GM12873 (cell line): ENCODE measurements around the gene NTM.

Source experiments
- TF ChIP-seq, protein P1 (sequence below): IDR thresholded peaks from 2 replicates; pipeline ENCODE4 v1.5.1; 2012; ENCODE audit warnings: low read depth, mild to moderate bottlenecking, moderate library complexity, low read length, control low read depth; ENCODE audit not compliant: insufficient read depth; ENCODE audit errors: missing control alignments

NTM gene

DNA sequence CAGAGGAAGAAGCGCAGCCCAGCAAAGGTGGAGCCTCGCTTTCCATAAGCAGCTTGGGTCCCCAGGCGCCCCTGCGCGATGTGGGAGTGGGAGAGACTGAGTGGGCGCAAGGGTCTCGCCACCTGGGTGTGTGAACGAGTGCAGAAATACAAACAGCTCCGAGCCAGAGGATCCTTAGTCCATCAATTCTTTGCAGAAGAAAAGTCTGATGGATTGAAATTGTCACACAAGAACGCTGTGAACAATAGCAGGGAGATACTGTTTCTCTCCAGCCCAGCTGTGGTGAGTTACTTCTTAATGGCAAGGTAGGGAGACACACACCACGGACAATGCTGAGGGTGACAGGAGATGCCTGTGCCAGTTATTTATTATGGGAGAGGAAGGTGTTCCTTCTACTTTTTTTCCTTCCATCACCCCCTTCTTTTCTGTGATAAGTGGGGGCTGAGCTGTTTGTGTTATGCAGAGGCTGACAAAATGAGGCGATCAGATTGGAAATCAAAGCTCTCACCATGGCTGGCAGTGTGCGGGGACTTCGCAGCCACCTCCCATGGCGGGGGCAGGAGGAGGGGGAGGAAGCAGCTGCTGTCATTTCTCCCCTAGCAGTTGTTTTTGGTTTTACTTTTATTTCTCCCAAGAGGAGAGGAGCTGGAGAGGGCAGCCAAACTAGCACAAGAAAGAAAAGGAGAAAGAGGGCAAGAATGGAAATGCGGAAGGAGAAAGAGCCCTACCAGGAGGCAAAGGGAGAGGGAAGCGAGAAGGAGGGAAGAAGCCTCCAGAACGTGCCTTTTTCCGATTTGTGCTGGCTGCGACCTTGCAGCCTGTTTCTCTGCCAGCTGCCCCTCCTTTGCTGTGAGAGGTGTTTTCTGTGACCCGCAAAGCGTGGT lies 755.8 kb downstream of the NTM start:
- TF ChIP-seq, protein P1, sequence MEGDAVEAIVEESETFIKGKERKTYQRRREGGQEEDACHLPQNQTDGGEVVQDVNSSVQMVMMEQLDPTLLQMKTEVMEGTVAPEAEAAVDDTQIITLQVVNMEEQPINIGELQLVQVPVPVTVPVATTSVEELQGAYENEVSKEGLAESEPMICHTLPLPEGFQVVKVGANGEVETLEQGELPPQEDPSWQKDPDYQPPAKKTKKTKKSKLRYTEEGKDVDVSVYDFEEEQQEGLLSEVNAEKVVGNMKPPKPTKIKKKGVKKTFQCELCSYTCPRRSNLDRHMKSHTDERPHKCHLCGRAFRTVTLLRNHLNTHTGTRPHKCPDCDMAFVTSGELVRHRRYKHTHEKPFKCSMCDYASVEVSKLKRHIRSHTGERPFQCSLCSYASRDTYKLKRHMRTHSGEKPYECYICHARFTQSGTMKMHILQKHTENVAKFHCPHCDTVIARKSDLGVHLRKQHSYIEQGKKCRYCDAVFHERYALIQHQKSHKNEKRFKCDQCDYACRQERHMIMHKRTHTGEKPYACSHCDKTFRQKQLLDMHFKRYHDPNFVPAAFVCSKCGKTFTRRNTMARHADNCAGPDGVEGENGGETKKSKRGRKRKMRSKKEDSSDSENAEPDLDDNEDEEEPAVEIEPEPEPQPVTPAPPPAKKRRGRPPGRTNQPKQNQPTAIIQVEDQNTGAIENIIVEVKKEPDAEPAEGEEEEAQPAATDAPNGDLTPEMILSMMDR, result no peak

DNA sequence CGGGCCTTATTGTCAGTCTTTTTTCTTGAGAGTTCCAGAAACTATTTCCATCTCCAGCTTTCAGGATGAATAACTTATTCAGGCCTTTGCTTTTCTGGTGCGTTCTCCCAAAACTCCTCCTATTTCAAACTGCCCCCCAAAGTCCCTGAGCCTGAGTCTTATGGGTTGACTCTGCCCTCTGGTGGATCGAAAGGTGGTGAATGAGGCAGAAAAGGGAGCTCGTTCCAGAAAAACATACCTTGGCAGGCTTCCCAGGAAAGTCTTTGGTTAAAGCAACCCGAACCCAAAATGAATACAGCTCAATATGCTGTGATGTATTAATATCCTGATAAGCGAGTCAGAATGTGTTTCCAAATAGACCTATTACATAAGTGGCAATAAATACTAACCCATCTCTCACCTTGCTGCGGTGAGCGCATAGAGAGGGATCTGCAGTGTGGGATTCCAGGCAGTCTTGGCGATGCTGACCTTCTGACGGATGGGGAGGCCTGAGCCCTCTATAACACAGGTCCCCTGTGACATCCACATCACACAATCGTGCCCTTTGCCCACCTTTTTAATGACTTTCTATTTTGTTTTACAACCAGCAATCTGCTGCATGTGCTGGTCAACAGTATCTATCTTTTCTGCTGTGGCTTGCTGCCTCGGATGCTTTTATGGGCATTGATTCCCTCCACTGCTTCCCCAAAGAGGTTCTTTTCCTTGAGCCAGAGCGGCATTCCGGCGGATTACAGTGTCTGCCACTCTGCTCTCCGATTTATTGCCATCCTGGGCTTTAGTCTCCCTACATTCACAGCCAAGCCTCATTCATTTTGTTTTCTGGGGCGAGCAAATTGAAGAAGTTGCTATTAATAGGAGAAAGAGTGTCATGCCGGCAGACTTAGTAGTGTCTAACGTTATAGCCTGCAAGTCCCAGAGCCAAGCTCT lies 756.8 kb downstream of the NTM start:
- TF ChIP-seq, protein P1, result peak; percentile 36

DNA sequence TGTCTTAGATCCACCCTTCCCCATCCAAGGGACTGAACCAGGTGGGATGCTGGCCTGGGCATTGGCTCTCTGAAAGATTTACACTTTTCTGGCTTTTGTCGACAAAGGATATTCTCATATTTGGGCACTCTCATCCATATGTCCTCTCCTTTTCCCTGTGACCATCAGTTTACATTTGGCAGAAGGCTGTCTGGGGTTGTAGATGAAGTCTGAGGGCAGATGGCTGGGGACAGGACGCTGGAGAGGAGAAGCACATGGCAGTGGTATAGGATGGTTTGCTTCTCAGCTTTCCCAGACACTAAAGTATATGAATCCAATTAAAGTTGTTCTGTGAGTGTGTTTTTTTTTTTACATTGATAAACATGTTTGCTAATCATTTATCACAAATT lies 757.5 kb downstream of the NTM start:
- TF ChIP-seq, protein P1, result no peak

DNA sequence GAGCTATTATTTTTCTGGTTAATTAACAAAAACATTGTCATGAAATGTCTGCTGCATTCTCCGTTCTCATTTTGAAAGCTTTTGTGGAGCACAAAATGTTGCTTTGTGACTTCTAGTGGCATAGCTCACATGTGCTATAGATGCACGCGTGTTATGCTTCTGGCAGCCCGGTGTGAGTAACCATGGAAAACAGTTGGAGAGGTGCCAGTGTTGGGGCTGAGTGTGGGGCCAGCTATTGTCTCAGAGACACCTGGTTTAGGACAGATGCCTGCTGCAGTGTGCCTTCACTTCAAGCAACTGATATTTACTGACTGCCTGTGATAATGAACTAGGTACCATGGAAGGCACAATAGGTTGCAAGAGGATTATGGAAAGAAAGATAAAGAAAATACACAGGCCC lies 760.6 kb downstream of the NTM start:
- TF ChIP-seq, protein P1, result no peak

DNA sequence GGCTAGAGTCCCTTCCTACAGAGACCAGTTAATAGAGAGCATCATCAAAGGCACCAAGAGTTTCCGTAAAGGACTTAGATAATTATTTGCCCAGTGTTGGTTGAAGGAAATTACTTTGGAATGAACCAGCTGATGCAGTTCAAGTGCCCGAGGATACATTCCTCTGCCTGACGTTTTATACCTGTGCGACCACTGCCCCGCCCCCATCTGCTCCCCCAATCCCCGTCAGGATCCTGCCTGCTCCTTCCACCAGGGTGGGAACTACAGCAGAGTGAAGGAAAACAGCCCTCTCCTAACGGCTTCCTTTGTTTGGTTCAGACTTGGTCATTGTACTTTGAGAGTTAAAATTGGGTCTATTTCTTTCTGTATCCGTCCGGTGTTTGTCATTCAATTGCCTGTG lies 761.5 kb downstream of the NTM start:
- TF ChIP-seq, protein P1, result no peak

DNA sequence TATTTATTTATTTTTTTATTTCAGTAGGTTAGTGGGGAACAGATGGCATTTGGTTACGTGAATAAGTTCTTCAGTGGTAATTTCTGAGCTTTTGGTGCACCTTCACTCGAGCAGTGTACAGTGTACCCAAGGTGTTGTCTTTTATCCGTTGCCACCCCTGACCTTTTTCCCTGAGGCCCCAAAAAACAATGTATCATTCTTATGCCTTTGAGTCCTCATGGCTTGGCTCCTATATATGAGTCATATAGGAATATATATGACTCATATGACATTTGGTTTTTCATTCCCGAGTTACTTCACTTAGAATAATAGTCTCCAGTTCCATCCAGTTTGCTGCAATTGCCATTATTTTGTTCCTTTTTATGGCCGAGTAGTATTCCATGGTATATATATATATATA lies 763.9 kb downstream of the NTM start:
- TF ChIP-seq, protein P1, result no peak
